Keratinocyte (primary cell): ENCODE measurements around the gene ARPP19.
"Not testable (repeated sequence)": the region's sequence is repeated elsewhere in the genome, so short reads cannot be mapped to it uniquely, and the experiment has no call there.

ENCODE experiments used
- EZH2 ChIP-seq: IDR thresholded peaks from one replicate; pipeline ENCODE4 v1.6.1; 2012; ENCODE audit warnings: inconsistent platforms, mild to moderate bottlenecking, low read length, moderate library complexity
- TF ChIP-seq, protein P1 (sequence below), 3 experiments: IDR thresholded peaks in 1 of 3; conservative IDR thresholded peaks in 1 of 3; optimal IDR thresholded peaks in 1 of 3; 2 replicates in 2 of 3; 3 replicates in 1 of 3; pipeline versions ENCODE3 to v1.5.1; 2011; ENCODE audit warnings: low read length in 3 of 3, mild to moderate bottlenecking in 3 of 3, moderate library complexity in 2 of 3, control low read depth in 1 of 3, inconsistent platforms in 1 of 3; ENCODE audit not compliant: insufficient read depth in 2 of 3; ENCODE audit errors: extremely low read depth in 1 of 3

DNA sequence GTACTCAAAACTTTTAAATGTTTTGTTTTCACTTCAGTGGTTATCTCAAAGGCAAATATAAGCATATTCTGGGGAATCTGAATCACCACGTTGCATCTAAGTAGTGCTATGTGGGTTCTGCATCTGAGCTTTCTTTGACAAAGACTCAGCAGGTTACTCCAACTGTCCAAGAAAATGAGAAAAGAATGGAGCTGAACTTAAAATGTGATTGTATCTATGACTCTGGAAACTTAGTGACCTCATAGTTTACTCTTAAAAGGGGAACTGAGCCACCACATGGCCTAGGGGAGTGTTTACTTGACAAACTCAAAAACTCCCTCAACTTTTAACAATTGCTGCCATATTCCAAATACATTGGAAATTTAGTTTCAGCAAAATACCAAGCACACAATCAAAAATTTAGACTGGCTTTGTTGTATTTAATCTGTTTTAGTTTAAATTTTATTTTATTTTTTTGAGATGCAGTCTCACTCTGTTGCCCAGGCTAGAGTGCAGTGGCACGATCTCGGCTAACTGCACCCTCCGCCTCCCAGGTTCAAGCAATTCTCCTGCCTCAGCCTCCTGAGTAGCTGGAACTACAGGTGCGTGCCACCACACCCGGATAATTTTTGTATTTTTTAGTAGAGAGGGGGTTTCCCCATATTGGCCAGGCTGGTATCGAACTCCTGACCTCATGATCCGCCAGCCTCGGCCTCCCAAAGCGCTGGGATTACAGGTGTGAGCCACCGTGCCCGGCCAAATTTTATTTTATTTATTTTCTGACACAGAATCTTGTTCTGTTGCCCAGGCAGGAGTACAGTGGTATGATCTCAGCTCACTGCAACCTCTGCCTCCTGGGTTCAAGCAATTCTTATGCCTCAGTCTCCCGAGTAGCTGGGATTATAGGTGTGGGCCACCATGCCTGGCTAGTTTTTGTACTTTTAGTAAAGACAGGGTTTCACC, 3.1 kb downstream of the ARPP19 start:
- TF ChIP-seq, protein P1, sequence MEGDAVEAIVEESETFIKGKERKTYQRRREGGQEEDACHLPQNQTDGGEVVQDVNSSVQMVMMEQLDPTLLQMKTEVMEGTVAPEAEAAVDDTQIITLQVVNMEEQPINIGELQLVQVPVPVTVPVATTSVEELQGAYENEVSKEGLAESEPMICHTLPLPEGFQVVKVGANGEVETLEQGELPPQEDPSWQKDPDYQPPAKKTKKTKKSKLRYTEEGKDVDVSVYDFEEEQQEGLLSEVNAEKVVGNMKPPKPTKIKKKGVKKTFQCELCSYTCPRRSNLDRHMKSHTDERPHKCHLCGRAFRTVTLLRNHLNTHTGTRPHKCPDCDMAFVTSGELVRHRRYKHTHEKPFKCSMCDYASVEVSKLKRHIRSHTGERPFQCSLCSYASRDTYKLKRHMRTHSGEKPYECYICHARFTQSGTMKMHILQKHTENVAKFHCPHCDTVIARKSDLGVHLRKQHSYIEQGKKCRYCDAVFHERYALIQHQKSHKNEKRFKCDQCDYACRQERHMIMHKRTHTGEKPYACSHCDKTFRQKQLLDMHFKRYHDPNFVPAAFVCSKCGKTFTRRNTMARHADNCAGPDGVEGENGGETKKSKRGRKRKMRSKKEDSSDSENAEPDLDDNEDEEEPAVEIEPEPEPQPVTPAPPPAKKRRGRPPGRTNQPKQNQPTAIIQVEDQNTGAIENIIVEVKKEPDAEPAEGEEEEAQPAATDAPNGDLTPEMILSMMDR (optimal IDR thresholded peaks at IDR 0.05 in 1 of 3, IDR thresholded peaks at IDR 0.05 in 1 of 3, conservative IDR thresholded peaks at IDR 0.05 in 1 of 3; ENCODE audit: extremely low read depth in 1 of 3, insufficient read depth in 2 of 3, low read length in 3 of 3): not testable (repeated sequence)
- TF ChIP-seq EZH2: not testable (repeated sequence)
